ENCODE results near the gene MUSK.
"Not testable (repeated sequence)": the region's sequence is repeated elsewhere in the genome, so short reads cannot be mapped to it uniquely, and the experiment has no call there.

Gene MUSK

GRCh38 chr9:110815361-110815760 lies 146.8 kb downstream of the MUSK start:
- DNase-seq = no peak

DNA sequence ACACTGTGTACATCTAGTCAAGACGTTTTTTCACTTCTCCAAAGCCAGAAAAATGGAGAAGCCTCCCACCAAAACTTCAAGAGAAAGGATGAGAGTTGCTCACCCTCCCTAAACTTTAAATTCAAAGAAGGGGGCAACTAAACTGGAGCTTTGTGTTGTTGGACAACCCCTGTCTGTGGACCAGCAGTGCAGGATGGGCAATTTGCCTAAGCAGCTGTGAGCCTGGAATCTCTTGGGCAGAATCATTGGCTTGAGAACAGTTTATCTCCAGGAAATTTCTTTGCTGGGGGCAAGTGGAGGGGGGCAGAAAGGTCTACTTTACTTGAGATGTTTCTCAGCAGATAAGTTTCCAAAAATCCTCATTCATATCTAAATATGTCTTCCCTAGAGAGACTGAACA lies 151.8 kb downstream of the MUSK start:
- DNase-seq = no peak

GRCh38 chr9:110821064-110821463 lies 152.5 kb downstream of the MUSK start:
- no peak for DNase-seq

GRCh38 chr9:110825129-110825528 lies 156.5 kb downstream of the MUSK start:
- not testable (repeated sequence) for DNase-seq

GRCh38 chr9:110825950-110826349 lies 157.4 kb downstream of the MUSK start:
- DNase-seq = no peak

DNA sequence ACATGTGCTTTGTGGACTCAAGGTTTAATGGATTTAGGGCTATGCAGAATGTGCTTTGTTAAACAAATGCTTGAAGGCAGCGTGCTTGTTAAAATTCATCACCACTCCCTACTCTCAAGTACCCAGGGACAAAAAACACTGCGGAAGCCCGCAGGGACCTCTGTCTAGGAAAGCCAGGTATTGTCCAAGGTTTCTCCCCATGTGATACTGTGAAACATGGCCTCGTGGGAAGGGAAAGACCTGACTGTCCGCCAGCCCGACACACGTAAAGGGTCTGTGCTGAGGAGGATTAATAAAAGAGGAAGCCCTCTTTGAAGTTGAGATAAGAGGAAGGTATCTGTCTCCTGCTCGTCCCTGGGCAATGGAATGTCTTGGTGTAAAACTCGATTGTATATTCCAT lies 157.8 kb downstream of the MUSK start:
- not testable (repeated sequence) for DNase-seq

DNA sequence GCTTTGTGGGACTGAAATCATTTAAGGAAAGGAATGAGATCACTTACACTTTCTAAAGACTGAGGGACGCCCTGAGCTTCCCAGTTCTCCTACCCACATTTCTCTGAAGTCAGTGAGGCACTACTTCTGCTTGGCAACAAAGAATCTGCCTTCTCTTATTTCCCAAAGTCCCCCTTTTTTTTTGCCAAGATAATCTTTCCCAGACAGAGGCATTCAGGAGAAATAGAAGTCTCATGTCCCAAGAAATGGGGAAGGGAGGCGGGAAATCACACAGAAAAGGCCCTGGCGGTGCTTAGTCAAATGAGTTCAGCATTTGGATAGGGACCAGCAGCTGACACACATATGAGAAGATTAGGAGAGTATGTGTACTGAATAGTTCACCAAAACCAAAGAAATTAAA lies 159.7 kb downstream of the MUSK start:
- DNase-seq = no peak

DNA sequence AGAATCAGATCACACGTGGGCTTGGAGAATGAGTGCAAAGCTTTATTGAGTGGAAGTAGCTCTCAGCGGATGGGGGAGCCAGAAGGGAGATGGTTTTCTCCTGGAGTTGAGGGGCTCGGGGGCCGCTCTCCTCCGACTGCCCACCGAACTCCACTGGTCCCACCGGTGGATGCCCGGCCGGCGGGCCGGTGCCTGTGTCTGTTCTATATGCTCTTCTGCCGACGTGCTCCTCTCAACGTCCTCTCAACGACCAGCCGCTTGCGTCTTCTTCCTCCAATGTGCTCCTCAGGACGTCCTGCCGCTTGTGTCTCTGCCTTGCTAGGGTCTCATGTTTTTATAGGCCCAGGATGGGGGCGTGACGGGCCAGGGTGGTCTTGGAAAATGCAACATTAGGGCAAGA lies 161.9 kb downstream of the MUSK start:
- no peak for DNase-seq

DNA sequence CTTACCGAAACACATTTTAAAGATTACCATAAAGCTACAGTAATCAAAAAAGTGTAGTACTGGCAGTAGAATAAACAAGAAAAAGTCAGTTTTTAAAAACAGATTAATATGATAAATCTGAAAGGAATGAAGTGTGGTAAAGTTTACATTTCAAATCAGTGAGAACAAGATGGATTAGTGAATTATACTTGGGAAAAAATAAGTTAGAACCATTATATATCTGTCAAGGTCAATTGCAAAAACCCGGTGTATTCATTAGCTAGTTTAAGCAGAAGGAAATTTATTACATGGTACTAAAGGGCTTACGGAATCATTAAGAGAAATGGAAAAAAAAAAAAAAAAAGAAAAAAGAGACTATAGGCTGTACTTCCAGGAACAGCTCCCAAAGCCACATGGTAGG lies 164.3 kb downstream of the MUSK start:
- DNase-seq = no peak

- DNase-seq = no peak
These were observed 166.8 kb downstream of the MUSK start for GRCh38 chr9:110835404-110835803.

DNA sequence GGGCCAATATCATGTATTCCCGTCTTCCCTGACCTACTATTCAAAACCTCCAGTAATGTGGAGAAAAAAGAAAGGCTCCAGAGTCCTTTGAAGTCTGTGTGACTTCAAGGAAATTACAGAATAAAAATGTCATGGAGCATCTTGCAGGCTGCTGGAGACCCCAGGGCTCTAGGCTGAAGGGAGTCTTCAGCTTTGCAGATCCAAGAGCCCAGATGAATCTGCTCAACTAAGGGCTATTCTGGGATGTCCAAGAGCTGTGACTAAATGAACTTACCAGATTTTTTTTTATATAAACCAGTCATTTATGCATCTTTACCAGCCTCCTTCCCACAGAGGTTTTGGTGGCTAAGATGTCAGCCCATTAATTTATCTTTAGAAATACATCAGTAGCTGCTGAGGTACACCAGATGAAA lies 167.3 kb downstream of the MUSK start:
- no peak for DNase-seq

- DNase-seq = no peak
These were observed 168.9 kb downstream of the MUSK start for GRCh38 chr9:110837401-110838005.

- DNase-seq = no peak
These were observed 173.6 kb downstream of the MUSK start for GRCh38 chr9:110842169-110842568.

- no peak for DNase-seq
These were observed 174.4 kb downstream of the MUSK start for GRCh38 chr9:110842986-110843385.

GRCh38 chr9:110844121-110844520 lies 175.5 kb downstream of the MUSK start:
- no peak for DNase-seq

DNA sequence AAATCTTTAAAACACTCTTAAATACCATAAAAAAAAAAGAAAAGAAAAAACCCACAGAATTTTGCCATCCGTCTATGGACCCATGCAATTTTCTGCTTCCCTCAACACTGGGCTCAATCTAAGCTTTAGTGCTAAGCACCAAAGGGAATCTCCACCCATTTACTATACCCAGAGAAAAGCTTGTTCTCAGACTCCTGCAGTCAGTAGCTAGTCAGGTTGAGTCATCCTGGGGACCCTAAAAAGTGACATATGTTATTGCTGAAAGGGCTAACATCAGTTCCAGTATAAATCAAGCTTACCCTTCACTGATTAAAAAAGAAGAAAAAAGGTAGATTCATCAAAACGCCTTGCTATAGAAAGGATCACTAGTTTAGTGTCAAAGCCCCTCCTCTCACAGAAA lies 177.6 kb downstream of the MUSK start:
- no peak for DNase-seq

- no peak for DNase-seq
These were observed 179.1 kb downstream of the MUSK start for GRCh38 chr9:110847671-110848070.

DNA sequence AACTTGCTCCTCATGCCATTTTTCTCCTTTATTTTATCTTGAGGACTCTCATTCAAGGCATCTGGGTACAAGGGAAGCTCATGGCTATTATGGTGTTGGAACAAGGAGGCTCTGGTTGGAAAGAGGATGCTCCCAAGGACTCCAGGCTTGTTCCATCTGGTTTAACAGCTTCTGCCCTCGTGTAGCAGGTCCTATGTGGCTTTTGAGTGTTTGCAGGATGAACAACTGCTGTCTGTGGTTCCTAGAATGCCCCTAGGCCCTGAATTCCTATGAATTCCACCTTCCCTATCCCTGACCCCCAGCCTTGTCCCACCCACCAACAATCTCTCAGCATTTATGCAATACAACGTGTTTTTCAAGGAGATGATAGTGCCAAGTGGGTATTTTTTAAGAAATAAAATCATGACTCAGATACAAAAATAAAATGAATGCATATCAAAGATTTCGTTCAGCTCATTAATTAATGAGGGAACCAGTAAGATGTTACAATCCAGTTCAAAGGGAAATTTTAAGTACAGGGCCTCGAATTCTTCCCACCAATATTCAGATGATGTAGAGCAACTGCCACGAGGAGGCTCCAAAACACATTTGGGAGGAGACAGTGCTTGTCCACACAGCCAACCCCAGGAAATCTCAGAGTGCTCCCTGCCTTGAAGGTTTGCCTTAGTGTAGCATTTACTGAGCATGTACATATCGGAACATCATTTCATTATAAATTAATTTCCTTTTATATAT lies 182.0 kb downstream of the MUSK start:
- no peak for DNase-seq
